ENCODE measurements around the gene CELSR2. TPM values are rescaled to one million over a fixed set of nuclear protein-coding genes. Genes with fewer than 3 reads are reported as not detected.

Gene CELSR2
- total and polyA plus RNA-seq, 2 donors (not counting 1 experiment from before 2014, with no cell fraction given), result 0.57 to 2.7 TPM

DNA sequence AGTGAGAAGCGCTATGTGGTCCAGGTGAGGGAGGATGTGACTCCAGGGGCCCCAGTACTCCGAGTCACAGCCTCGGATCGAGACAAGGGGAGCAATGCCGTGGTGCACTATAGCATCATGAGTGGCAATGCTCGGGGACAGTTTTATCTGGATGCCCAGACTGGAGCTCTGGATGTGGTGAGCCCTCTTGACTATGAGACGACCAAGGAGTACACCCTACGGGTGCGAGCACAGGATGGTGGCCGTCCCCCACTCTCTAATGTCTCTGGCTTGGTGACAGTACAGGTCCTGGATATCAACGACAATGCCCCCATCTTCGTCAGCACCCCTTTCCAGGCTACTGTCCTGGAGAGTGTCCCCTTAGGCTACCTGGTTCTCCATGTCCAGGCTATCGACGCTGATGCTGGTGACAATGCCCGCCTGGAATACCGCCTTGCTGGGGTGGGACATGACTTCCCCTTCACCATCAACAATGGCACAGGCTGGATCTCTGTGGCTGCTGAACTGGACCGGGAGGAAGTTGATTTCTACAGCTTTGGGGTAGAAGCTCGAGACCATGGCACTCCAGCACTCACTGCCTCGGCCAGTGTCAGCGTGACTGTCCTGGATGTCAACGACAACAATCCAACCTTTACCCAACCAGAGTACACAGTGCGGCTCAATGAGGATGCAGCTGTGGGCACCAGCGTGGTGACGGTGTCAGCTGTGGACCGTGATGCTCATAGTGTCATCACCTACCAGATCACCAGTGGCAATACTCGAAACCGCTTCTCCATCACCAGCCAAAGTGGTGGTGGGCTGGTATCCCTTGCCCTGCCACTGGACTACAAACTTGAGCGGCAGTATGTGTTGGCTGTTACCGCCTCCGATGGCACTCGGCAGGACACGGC, 2.2 kb downstream of the CELSR2 start:
- H3K79me2 ChIP-seq (ENCODE audit: control insufficient read depth, insufficient read depth, low read length), result no peaks in the 10 kb centered on the region
- H3K4me3 Mint-ChIP-seq, result peak overlapping the region; percentile 47
- H3K27ac ChIP-seq (ENCODE audit: low read length in 2 of 2), result no peak overlapping the region
- peaks cover 13% of the 10 kb centered on the region for H3K27me3 Mint-ChIP-seq
- peaks cover 0 to 37% (median 12%) of the 10 kb centered on the region in 4 experiments for H3K27me3 ChIP-seq (replicated peaks in 1 of 4; ENCODE audit: control extremely low read depth in 1 of 4, control insufficient read depth in 3 of 4, insufficient read depth in 4 of 4, low read length in 3 of 4)
- no peak overlapping the region for H3K9ac ChIP-seq (ENCODE audit: low read length)
- peaks cover 4% of the 10 kb centered on the region for H4K20me1 ChIP-seq (ENCODE audit: control insufficient read depth, insufficient read depth, low read length, poor library complexity, severe bottlenecking)
- intact Hi-C loops (cut with micrococcal nuclease), result no loop called here
- peaks cover 11% of the 10 kb centered on the region for H3K4me1 Mint-ChIP-seq
- H3K4me3 ChIP-seq (ENCODE audit: control extremely low read depth in 1 of 5, extremely low read depth in 1 of 5, insufficient read depth in 1 of 5, low read depth in 2 of 5, low read length in 4 of 5), result no peak overlapping the region
- ATAC-seq (ENCODE audit: low read depth) (no peak), DNase-seq (no peak)
- ChIA-PET POLR2A (no interaction called here), CTCF (interaction anchor here (0.7 to 1.9 kb wide), 2 partner anchors 12 to 147 kb away, joined by 3 to 4 read pairs; no protein-coding TSS in a partner anchor)
- no peaks in the 10 kb centered on the region for H3K36me3 ChIP-seq (replicated peaks in 1 of 2; ENCODE audit: control extremely low read depth in 1 of 2, control insufficient read depth in 1 of 2, extremely low read depth in 1 of 2, insufficient read depth in 2 of 2, low read length in 1 of 2)
- peaks cover 0 to 16% (median 0%) of the 10 kb centered on the region in 3 donors for H3K9me3 ChIP-seq (ENCODE audit: control extremely low read depth in 1 of 3, control insufficient read depth in 2 of 3, insufficient read depth in 1 of 3, low read length in 2 of 3)
- 96% methylated on average over 31 of the region's 32 CpGs for WGBS (ENCODE audit: insufficient coverage)
- no peak overlapping the region for H3K4me2 ChIP-seq (replicated peaks; ENCODE audit: low read depth, low read length, poor library complexity, severe bottlenecking)
- H3K4me1 ChIP-seq (ENCODE audit: control insufficient read depth in 2 of 2, insufficient read depth in 2 of 2, low read length in 2 of 2), result peaks cover 11 to 24% of the 10 kb centered on the region in 2 donors
- H3K27ac Mint-ChIP-seq, result no peak overlapping the region
- TF ChIP-seq EZH2 (IDR thresholded peaks at IDR 0.05; ENCODE audit: borderline replicate concordance, insufficient read depth, low read depth, low read length, poor library complexity, severe bottlenecking), result no peak
- TF ChIP-seq, protein P1, sequence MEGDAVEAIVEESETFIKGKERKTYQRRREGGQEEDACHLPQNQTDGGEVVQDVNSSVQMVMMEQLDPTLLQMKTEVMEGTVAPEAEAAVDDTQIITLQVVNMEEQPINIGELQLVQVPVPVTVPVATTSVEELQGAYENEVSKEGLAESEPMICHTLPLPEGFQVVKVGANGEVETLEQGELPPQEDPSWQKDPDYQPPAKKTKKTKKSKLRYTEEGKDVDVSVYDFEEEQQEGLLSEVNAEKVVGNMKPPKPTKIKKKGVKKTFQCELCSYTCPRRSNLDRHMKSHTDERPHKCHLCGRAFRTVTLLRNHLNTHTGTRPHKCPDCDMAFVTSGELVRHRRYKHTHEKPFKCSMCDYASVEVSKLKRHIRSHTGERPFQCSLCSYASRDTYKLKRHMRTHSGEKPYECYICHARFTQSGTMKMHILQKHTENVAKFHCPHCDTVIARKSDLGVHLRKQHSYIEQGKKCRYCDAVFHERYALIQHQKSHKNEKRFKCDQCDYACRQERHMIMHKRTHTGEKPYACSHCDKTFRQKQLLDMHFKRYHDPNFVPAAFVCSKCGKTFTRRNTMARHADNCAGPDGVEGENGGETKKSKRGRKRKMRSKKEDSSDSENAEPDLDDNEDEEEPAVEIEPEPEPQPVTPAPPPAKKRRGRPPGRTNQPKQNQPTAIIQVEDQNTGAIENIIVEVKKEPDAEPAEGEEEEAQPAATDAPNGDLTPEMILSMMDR (IDR thresholded peaks at IDR 0.05), result no peak
- H3K9me3 Mint-ChIP-seq (ENCODE audit: insufficient read depth), result no peaks in the 10 kb centered on the region
- no peak overlapping the region for H2AFZ ChIP-seq (ENCODE audit: insufficient read depth, low read depth, low read length, poor library complexity, severe bottlenecking)

Measured in B cell (primary cell).